ENCODE results near the gene IGSF21.
A peak's percentile ranks its signal among the peaks of the same experiment; 100 is the strongest.

- TF ChIP-seq RXRA (IDR thresholded peaks at IDR 0.05; ENCODE audit: borderline replicate concordance, low read depth) (no peak), FOXJ3 (CRISPR knock-in tag; IDR thresholded peaks at IDR 0.05) (peak; percentile 98), EZH2phosphoT487 (IDR thresholded peaks at IDR 0.05; ENCODE audit: borderline replicate concordance, low read depth) (no peak), RAD21 (IDR thresholded peaks at IDR 0.05; ENCODE audit: low read length) (peak; percentile 23; the same call in 1 of the 2 replicates)
- TF ChIP-seq, protein P1, sequence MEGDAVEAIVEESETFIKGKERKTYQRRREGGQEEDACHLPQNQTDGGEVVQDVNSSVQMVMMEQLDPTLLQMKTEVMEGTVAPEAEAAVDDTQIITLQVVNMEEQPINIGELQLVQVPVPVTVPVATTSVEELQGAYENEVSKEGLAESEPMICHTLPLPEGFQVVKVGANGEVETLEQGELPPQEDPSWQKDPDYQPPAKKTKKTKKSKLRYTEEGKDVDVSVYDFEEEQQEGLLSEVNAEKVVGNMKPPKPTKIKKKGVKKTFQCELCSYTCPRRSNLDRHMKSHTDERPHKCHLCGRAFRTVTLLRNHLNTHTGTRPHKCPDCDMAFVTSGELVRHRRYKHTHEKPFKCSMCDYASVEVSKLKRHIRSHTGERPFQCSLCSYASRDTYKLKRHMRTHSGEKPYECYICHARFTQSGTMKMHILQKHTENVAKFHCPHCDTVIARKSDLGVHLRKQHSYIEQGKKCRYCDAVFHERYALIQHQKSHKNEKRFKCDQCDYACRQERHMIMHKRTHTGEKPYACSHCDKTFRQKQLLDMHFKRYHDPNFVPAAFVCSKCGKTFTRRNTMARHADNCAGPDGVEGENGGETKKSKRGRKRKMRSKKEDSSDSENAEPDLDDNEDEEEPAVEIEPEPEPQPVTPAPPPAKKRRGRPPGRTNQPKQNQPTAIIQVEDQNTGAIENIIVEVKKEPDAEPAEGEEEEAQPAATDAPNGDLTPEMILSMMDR (IDR thresholded peaks at IDR 0.05), result no peak
- TF ChIP-seq, protein P2, sequence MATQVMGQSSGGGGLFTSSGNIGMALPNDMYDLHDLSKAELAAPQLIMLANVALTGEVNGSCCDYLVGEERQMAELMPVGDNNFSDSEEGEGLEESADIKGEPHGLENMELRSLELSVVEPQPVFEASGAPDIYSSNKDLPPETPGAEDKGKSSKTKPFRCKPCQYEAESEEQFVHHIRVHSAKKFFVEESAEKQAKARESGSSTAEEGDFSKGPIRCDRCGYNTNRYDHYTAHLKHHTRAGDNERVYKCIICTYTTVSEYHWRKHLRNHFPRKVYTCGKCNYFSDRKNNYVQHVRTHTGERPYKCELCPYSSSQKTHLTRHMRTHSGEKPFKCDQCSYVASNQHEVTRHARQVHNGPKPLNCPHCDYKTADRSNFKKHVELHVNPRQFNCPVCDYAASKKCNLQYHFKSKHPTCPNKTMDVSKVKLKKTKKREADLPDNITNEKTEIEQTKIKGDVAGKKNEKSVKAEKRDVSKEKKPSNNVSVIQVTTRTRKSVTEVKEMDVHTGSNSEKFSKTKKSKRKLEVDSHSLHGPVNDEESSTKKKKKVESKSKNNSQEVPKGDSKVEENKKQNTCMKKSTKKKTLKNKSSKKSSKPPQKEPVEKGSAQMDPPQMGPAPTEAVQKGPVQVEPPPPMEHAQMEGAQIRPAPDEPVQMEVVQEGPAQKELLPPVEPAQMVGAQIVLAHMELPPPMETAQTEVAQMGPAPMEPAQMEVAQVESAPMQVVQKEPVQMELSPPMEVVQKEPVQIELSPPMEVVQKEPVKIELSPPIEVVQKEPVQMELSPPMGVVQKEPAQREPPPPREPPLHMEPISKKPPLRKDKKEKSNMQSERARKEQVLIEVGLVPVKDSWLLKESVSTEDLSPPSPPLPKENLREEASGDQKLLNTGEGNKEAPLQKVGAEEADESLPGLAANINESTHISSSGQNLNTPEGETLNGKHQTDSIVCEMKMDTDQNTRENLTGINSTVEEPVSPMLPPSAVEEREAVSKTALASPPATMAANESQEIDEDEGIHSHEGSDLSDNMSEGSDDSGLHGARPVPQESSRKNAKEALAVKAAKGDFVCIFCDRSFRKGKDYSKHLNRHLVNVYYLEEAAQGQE (IDR thresholded peaks at IDR 0.05; ENCODE audit: low read depth, low read length), result no peak
Measured at GRCh38 chr1:18190598-18190997, 83.0 kb downstream of the IGSF21 start.
